Stimulated activated CD4-positive, alpha-beta T cell treated with anti-CD3 and anti-CD28 coated beads, TNF-alpha, amount 100 ng/mL, for 1 hour (primary cell): ENCODE results near the gene DNALI1.
"Not testable (repeated sequence)": the region's sequence is repeated elsewhere in the genome, so short reads cannot be mapped to it uniquely, and the experiment has no call there.

Source experiments
- DNase-seq, 3 donors: peaks; one replicate each; pipeline ENCODE4 v3.0.0-alpha.2; 2020; ENCODE audit warnings: low read depth in 3 of 3, low spot score in 1 of 3

DNALI1 gene

GRCh38 chr1:37553927-37554808, 2.6 kb upstream of the DNALI1 start, which contains the start of gene SNIP1:
SNIP1 (minus strand) TSS chr1:37554293; CDS start chr1:37554229, 64 bp downstream.
- DNase-seq = peak; percentile 70 to 76 (median 71)

GRCh38 chr1:37557402-37557801, 662 bp downstream of the DNALI1 start:
- no peak for DNase-seq

- DNase-seq = no peak
Observed at GRCh38 chr1:37558411-37558810, 1.7 kb downstream of the DNALI1 start.

- no peak for DNase-seq
Observed at GRCh38 chr1:37559080-37559479, 2.3 kb downstream of the DNALI1 start.

- DNase-seq = not testable (repeated sequence)
Observed at GRCh38 chr1:37559957-37560379, 3.2 kb downstream of the DNALI1 start.

- DNase-seq = no peak
Observed at GRCh38 chr1:37560401-37561132, 3.8 kb downstream of the DNALI1 start.

- no peak for DNase-seq
Observed at GRCh38 chr1:37561133-37562132, 4.7 kb downstream of the DNALI1 start.

- no peak for DNase-seq
Observed at GRCh38 chr1:37562984-37563383, 6.2 kb downstream of the DNALI1 start.

GRCh38 chr1:37564892-37565291, 8.2 kb downstream of the DNALI1 start:
- DNase-seq = no peak

GRCh38 chr1:37567023-37567422, 10.3 kb downstream of the DNALI1 start:
- DNase-seq = no peak

GRCh38 chr1:37570528-37571334, 14.0 kb downstream of the DNALI1 start:
- DNase-seq = no peak

GRCh38 chr1:37574834-37575480, 18.2 kb downstream of the DNALI1 start:
- no peak for DNase-seq

- no peak for DNase-seq
Observed at GRCh38 chr1:37575692-37576091, 19.0 kb downstream of the DNALI1 start.

GRCh38 chr1:37584544-37584943, 27.8 kb downstream of the DNALI1 start:
- not testable (repeated sequence) for DNase-seq

- DNase-seq = no peak
Observed at GRCh38 chr1:37588939-37589338, 32.2 kb downstream of the DNALI1 start.

- no peak for DNase-seq
Observed at GRCh38 chr1:37593726-37594125, 37.0 kb downstream of the DNALI1 start.

GRCh38 chr1:37595440-37596181, 38.9 kb downstream of the DNALI1 start, which contains the start of gene GNL2:
GNL2 (minus strand) TSS chr1:37595937; CDS start chr1:37595822, 115 bp downstream.
- peak; percentile 87 to 93 (median 88) for DNase-seq

- DNase-seq = no peak
Observed at GRCh38 chr1:37596182-37596667, 39.5 kb downstream of the DNALI1 start.

- DNase-seq = no peak
Observed at GRCh38 chr1:37599940-37600339, 43.2 kb downstream of the DNALI1 start.
